Measurements from ENCODE around the gene NSUN2.

Gene NSUN2

DNA sequence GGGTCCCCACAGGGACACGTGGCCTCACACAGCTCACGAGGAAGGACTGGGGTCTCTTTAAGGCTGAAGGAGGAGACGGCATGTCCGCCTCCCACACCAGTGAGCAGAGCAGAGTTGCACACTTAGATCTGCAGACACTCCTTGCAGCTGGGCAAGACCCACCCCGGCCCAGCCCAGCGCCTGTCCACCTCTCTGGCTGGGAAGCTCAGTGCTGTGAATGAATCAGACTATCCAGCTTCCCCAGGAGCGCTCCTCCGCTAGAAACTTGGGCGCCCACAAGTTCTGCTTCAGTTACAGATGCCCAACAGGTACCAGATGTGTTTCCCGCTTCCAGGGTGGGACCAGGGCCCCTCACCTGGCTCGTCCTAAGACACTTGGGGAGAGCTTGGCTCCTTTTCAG lies 78.9 kb downstream of the NSUN2 start:
- no peak overlapping the region for H3K27ac Mint-ChIP-seq
- H3K4me3 Mint-ChIP-seq = no peak overlapping the region
- no peaks in the 10 kb centered on the region for H3K36me3 Mint-ChIP-seq (ENCODE audit: low read depth)
- no peaks in the 10 kb centered on the region for H3K4me1 Mint-ChIP-seq (ENCODE audit: low read depth)
- no peaks in the 10 kb centered on the region for H3K9me3 Mint-ChIP-seq
- H3K27me3 Mint-ChIP-seq = peaks cover 18% of the 10 kb centered on the region

DNA sequence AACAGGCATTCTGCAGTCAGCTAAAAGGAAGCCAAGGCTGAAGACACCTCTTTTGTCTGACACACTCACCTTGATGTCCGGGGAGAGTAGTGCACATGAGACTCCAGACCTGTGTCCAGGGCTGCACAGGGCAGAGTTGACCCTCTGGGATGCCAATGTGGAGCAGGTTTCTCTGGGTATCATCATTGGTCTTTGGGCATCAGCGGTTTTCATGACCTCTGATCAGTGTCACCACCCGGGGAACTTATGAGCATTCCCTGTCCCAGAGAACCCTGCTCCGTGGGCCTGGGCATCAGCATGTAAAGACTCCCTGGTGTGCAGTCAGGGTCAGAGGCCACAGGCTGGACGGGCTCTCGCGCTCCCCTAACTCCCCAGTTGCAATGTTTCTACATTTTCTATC lies 80.2 kb downstream of the NSUN2 start:
- no peaks in the 10 kb centered on the region for H3K36me3 Mint-ChIP-seq (ENCODE audit: low read depth)
- H3K27me3 Mint-ChIP-seq = peaks cover 14% of the 10 kb centered on the region
- no peak overlapping the region for H3K27ac Mint-ChIP-seq
- no peak overlapping the region for H3K4me3 Mint-ChIP-seq
- no peaks in the 10 kb centered on the region for H3K4me1 Mint-ChIP-seq (ENCODE audit: low read depth)
- no peaks in the 10 kb centered on the region for H3K9me3 Mint-ChIP-seq

DNA sequence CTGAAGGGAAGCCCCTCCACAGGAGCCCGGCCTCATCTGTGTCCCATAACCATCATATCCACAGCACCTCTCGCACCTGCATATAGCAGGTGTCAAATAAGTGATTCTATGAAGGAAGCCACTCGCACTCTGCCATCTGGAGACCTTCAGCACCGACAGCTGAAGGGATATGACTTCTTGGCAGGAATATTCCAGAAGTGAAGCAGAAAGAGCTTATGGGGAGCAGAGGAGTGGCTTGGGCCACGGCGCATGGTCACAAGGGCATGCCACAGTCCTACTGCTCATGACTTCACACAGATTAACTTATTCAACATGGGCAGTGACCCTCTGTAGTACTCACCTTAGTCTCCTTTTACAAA lies 80.9 kb downstream of the NSUN2 start:
- no peaks in the 10 kb centered on the region for H3K4me1 Mint-ChIP-seq (ENCODE audit: low read depth)
- H3K4me3 Mint-ChIP-seq = no peak overlapping the region
- H3K9me3 Mint-ChIP-seq = no peaks in the 10 kb centered on the region
- peaks cover 18% of the 10 kb centered on the region for H3K27me3 Mint-ChIP-seq
- no peaks in the 10 kb centered on the region for H3K36me3 Mint-ChIP-seq (ENCODE audit: low read depth)
- H3K27ac Mint-ChIP-seq = no peak overlapping the region

DNA sequence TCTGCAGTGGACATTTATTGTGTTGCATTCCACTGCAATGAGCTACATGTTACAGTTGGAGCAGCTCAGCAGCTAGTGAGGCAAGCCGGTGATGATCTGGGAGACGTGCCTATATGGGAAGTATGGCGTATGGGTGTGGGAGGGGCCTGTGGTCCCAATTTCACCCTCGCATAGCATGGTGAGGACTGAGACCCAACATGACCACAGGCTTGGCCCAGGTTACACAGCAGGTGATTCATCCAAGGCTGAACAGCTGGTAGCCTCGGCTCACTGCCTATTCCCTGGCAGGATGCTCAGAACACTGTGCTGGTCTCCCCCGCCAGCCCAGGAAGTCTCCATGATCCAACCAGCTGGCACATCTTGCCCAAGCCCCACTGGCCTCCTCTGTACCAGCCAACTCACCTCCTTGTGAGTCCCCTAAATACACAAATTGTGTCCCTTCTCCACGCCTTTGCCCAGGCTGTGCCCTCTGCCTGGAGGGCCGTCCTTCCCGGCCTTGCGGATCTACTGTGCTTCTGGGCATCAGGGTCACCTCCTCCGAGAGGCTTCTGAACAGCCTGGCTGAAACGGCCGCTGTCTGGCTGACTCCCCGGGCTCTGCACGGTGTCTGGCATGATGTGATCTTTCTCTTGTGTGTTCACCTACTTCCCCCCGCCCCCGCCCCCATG lies 81.4 kb downstream of the NSUN2 start:
- Mint-ChIP-seq H3K27ac (no peak overlapping the region), H3K9me3 (no peaks in the 10 kb centered on the region), H3K27me3 (peaks cover 14% of the 10 kb centered on the region), H3K36me3 (ENCODE audit: low read depth) (no peaks in the 10 kb centered on the region), H3K4me1 (ENCODE audit: low read depth) (no peaks in the 10 kb centered on the region), H3K4me3 (no peak overlapping the region)

DNA sequence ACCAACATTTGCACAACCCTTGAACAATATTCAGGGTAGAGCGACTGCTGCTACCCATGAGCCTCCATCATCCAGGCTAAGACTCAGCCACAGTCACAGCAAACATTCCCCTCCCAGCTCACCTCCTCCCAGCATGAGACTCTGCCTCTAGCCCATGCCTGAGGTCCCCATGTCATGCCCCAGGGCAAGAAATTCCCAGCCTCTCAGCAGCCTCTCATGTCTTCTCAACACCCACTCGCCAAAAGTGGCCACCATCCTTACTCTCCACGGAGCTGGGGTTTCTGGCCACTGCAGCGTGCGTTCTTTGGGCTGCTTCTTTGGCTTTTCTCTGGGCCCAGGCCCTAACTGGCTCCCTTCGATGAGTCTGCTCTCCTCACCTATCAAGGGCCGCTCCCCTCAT lies 82.2 kb downstream of the NSUN2 start:
- no peaks in the 10 kb centered on the region for H3K36me3 Mint-ChIP-seq (ENCODE audit: low read depth)
- no peak overlapping the region for H3K4me3 Mint-ChIP-seq
- peaks cover 12% of the 10 kb centered on the region for H3K27me3 Mint-ChIP-seq
- no peaks in the 10 kb centered on the region for H3K4me1 Mint-ChIP-seq (ENCODE audit: low read depth)
- no peak overlapping the region for H3K27ac Mint-ChIP-seq
- H3K9me3 Mint-ChIP-seq = no peaks in the 10 kb centered on the region
